H1 (cell line): ENCODE results near the gene POLR2J. TPM values are rescaled to one million over a fixed set of nuclear protein-coding genes. Genes with fewer than 3 reads are reported as not detected.

Experiments used
- CTCF ChIA-PET: fragments of 300-600 bp; sonication (Branson Sonifier 250); formaldehyde crosslinking; loops from one replicate; lab custom pipeline; 2021; ENCODE audit not compliant: partially characterized antibody; lab: Charles Lee
- POLR2A ChIA-PET: fragments of 300-600 bp; sonication (Branson Sonifier 250); formaldehyde crosslinking; loops from one replicate; lab custom pipeline; 2021; ENCODE audit warnings: inconsistent platforms; ENCODE audit not compliant: partially characterized antibody; lab: Charles Lee
- DNase-seq, 2 experiments: peaks; one replicate each; pipeline versions ENCODE4 v3.0.0 to v3.0.0-alpha.2; 2010 to 2022; ENCODE audit warnings: low spot score in 2 of 2, low read depth in 1 of 2, mixed read lengths in 1 of 2
- FAIRE-seq: peaks from 2 replicates; lab custom pipeline; 2011; peaks lifted over from hg19 to GRCh38; lab: Jason Lieb, UNC
- H2AFZ ChIP-seq: 2 replicates; pipeline ENCODE4 v1.8.1; 2012; ENCODE audit warnings: low read length, inconsistent platforms
- H2AK5ac ChIP-seq: 2 replicates; pipeline ENCODE4 v1.6.1; 2013; ENCODE audit warnings: low read depth, low read length
- H2BK120ac ChIP-seq: replicated peaks from 2 replicates; pipeline ENCODE3; 2013; ENCODE audit warnings: low read depth, low read length, inconsistent platforms
- H2BK12ac ChIP-seq: 2 replicates; pipeline ENCODE4 v1.6.1; 2013; ENCODE audit warnings: low read depth, low read length
- H2BK15ac ChIP-seq: 2 replicates; pipeline ENCODE4 v1.6.1; 2013; ENCODE audit warnings: low read length
- H2BK20ac ChIP-seq: 2 replicates; pipeline ENCODE4 v1.6.1; 2013; ENCODE audit warnings: low read length
- H2BK5ac ChIP-seq: 2 replicates; pipeline ENCODE4 v1.6.1; 2013; ENCODE audit warnings: low read depth, low read length
- H3K14ac ChIP-seq: 2 replicates; pipeline ENCODE4 v1.6.1; 2013; ENCODE audit warnings: inconsistent platforms; ENCODE audit not compliant: insufficient read length
- H3K18ac ChIP-seq: 2 replicates; pipeline ENCODE4 v1.6.1; 2013; ENCODE audit warnings: low read length; ENCODE audit errors: extremely low read depth
- H3K23ac ChIP-seq: 2 replicates; pipeline ENCODE4 v1.6.1; 2013; ENCODE audit warnings: inconsistent platforms; ENCODE audit not compliant: insufficient read length
- H3K23me2 ChIP-seq: 2 replicates; pipeline ENCODE4 v1.6.1; 2013; ENCODE audit warnings: low read depth, low read length
- H3K27ac ChIP-seq: 2 replicates; pipeline ENCODE4 v1.6.1; 2011; ENCODE audit warnings: low read depth, low read length, inconsistent platforms
- H3K27me3 ChIP-seq, 4 experiments: replicated peaks in 1 of 4; 1 replicate in 1 of 4; 2 replicates in 3 of 4; pipeline versions ENCODE4 v1.6.1 to v1.8.1; 2011 to 2013; ENCODE audit warnings: low read length in 3 of 4, mild to moderate bottlenecking in 3 of 4, inconsistent platforms in 2 of 4, mixed read lengths in 2 of 4, moderate library complexity in 1 of 4; ENCODE audit not compliant: control insufficient read depth in 3 of 4, insufficient read depth in 3 of 4; ENCODE audit errors: extremely low read depth in 1 of 4
- H3K36me3 ChIP-seq, 4 experiments: 2 replicates each; pipeline versions ENCODE4 v1.6.1 to v1.8.1; 2011 to 2013; ENCODE audit warnings: mild to moderate bottlenecking in 4 of 4, low read length in 3 of 4, moderate library complexity in 2 of 4, control low read depth in 1 of 4, inconsistent platforms in 1 of 4; ENCODE audit not compliant: insufficient read depth in 4 of 4, control insufficient read depth in 2 of 4
- H3K4ac ChIP-seq: replicated peaks from 2 replicates; pipeline ENCODE3; 2013; ENCODE audit warnings: low read length, low read depth, mixed read lengths, inconsistent platforms; ENCODE audit not compliant: insufficient read length
- H3K4me1 ChIP-seq, 4 experiments: replicated peaks in 1 of 4; 1 replicate in 1 of 4; 2 replicates in 3 of 4; pipeline versions ENCODE4 v1.6.1 to v1.8.1; 2011 to 2013; ENCODE audit warnings: low read length in 3 of 4, inconsistent platforms in 2 of 4, mixed read lengths in 1 of 4; ENCODE audit not compliant: insufficient read depth in 4 of 4, control insufficient read depth in 3 of 4
- H3K4me2 ChIP-seq, 2 experiments: 2 replicates each; pipeline versions ENCODE4 v1.6.1 to v1.8.1; 2011 to 2013; ENCODE audit warnings: low read depth in 2 of 2, low read length in 2 of 2, control low read depth in 1 of 2, inconsistent platforms in 1 of 2, mild to moderate bottlenecking in 1 of 2; ENCODE audit not compliant: insufficient read depth in 1 of 2
- H3K4me3 ChIP-seq, 4 experiments: fragments of 200-600, 300-600 bp in 1 of 4; sonication (generic), shearing (Covaris generic), sonication (Bioruptor Twin) in 1 of 4; 2 replicates each; pipeline versions ENCODE4 v1.5.1 to v1.8.1; 2011 to 2016; ENCODE audit warnings: low read length in 4 of 4, low read depth in 3 of 4, control low read depth in 2 of 4, inconsistent platforms in 2 of 4, mild to moderate bottlenecking in 2 of 4, mixed read lengths in 1 of 4, moderate library complexity in 1 of 4; ENCODE audit not compliant: insufficient read depth in 2 of 4; ENCODE audit errors: extremely low read depth in 1 of 4
- H3K56ac ChIP-seq: replicated peaks from 2 replicates; pipeline ENCODE3; 2013; ENCODE audit warnings: low read depth, mild to moderate bottlenecking, mixed read lengths, low read length, inconsistent platforms; ENCODE audit not compliant: insufficient read length
- H3K79me1 ChIP-seq: 2 replicates; pipeline ENCODE4 v1.6.1; 2013; ENCODE audit warnings: low read depth, low read length, control low read depth
- H3K79me2 ChIP-seq, 2 experiments: 2 replicates each; pipeline versions ENCODE4 v1.6.1 to v1.8.1; 2012 to 2013; ENCODE audit warnings: low read length in 2 of 2, mild to moderate bottlenecking in 2 of 2, inconsistent platforms in 1 of 2; ENCODE audit not compliant: insufficient read depth in 2 of 2, control insufficient read depth in 1 of 2
- H3K9ac ChIP-seq, 4 experiments: replicated peaks in 1 of 4; 1 replicate in 1 of 4; 2 replicates in 3 of 4; pipeline versions ENCODE4 v1.6.1 to v1.8.1; 2011 to 2013; ENCODE audit warnings: low read depth in 3 of 4, low read length in 3 of 4, control low read depth in 2 of 4, mild to moderate bottlenecking in 2 of 4, moderate library complexity in 2 of 4, inconsistent platforms in 1 of 4; ENCODE audit errors: extremely low read depth in 1 of 4
- H3K9me3 ChIP-seq, 2 experiments: 2 replicates each; pipeline versions ENCODE4 v1.6.1 to v1.8.1; 2012 to 2013; ENCODE audit warnings: mild to moderate bottlenecking in 2 of 2, moderate library complexity in 2 of 2, control low read depth in 1 of 2, inconsistent platforms in 1 of 2, low read depth in 1 of 2, low read length in 1 of 2, mixed read lengths in 1 of 2; ENCODE audit not compliant: insufficient read depth in 2 of 2
- H4K20me1 ChIP-seq, 2 experiments: replicated peaks in 1 of 2; 2 replicates each; pipeline versions ENCODE3 to v1.8.1; 2011 to 2013; ENCODE audit warnings: inconsistent platforms in 2 of 2, low read length in 2 of 2, mild to moderate bottlenecking in 1 of 2; ENCODE audit not compliant: insufficient read depth in 2 of 2, control insufficient read depth in 1 of 2
- H4K5ac ChIP-seq: 2 replicates; pipeline ENCODE4 v1.6.1; 2013; ENCODE audit warnings: low read length, low read depth, mixed read lengths, inconsistent platforms; ENCODE audit not compliant: insufficient read length
- H4K8ac ChIP-seq: 2 replicates; pipeline ENCODE4 v1.8.0; 2013; ENCODE audit warnings: mild to moderate bottlenecking, moderate library complexity, low read length, inconsistent platforms; ENCODE audit not compliant: insufficient read depth; ENCODE audit errors: extremely low read depth
- H4K91ac ChIP-seq: replicated peaks from 2 replicates; pipeline ENCODE3; 2013; ENCODE audit warnings: low read length, mixed read lengths, inconsistent platforms; ENCODE audit not compliant: insufficient read length
- CHD2 ChIP-seq: IDR thresholded peaks from 2 replicates; pipeline ENCODE4 v1.6.1; 2012; ENCODE audit warnings: low read length, improper control_type of control experiment
- EP300 ChIP-seq, 2 experiments: IDR thresholded peaks; 1 replicate in 1 of 2; 2 replicates in 1 of 2; pipeline ENCODE4 v1.6.1; 2011 to 2012; ENCODE audit warnings: low read depth in 2 of 2, low read length in 2 of 2, mild to moderate bottlenecking in 2 of 2, borderline replicate concordance in 1 of 2, inconsistent platforms in 1 of 2, moderate library complexity in 1 of 2
- NRF1 ChIP-seq: IDR thresholded peaks from 2 replicates; pipeline ENCODE4 v1.6.1; 2011; ENCODE audit warnings: mild to moderate bottlenecking, low read depth, low read length, improper control_type of control experiment
- POU5F1 ChIP-seq: IDR thresholded peaks from 2 replicates; pipeline ENCODE4 v1.6.1; 2011; ENCODE audit warnings: low read depth, mild to moderate bottlenecking, low read length, moderate library complexity
- RFX5 ChIP-seq: IDR thresholded peaks from 2 replicates; pipeline ENCODE4 v1.6.1; 2011; ENCODE audit warnings: low read depth, low read length, improper control_type of control experiment, borderline replicate concordance
- RXRA ChIP-seq: IDR thresholded peaks from 2 replicates; pipeline ENCODE4 v1.6.1; 2011; ENCODE audit warnings: low read depth, mild to moderate bottlenecking, low read length, moderate library complexity; ENCODE audit not compliant: insufficient read depth
- SP1 ChIP-seq: IDR thresholded peaks from 2 replicates; pipeline ENCODE4 v1.6.1; 2011; ENCODE audit warnings: low read depth, low read length
- WGBS, 2 experiments: shearing (Covaris generic) in 1 of 2; methylation state at CpG; one replicate each; pipeline versions ENCODE4 v1.1.6 to v1.1.7; 2013 to 2015; ENCODE audit warnings: low lambda C conversion rate in 2 of 2, mixed read lengths in 2 of 2, inconsistent platforms in 1 of 2, low coverage in 1 of 2, missing lambda C conversion rate in 1 of 2; ENCODE audit not compliant: insufficient replicate concordance in 2 of 2, insufficient coverage in 1 of 2, insufficient read length in 1 of 2; ENCODE audit errors: extremely low coverage in 1 of 2, missing lambda C conversion rate in 1 of 2; 5-methylcytosine and 5-hydroxymethylcytosine counted together
- polyA plus RNA-seq, 7 experiments: library from polyadenylated mRNA; depleted of rRNA in 3 of 7; stranded (reverse) in 5 of 7; unstranded in 2 of 7; fragments of >200 nt in 5 of 7; fragments of 200-250 nt in 2 of 7; gene quantifications; 1 replicate in 5 of 7; 2 replicates in 1 of 7; 4 replicates in 1 of 7; pipeline versions ENCODE4 v1.2.1 to v1.2.3, GENCODE V29; 2011 to 2013; ENCODE audit warnings: missing spikeins in 2 of 7, mixed read lengths in 2 of 7
- total RNA-seq: library from RNA; stranded (reverse); fragmentation: NEBNext Ultra II Directional; extraction: Animal tissue kit (Norgen Biotek cat#: 25700); gene quantifications from 2 replicates; pipeline ENCODE4 v1.2.1, GENCODE V29; 2021

POLR2J gene
- total and polyA plus RNA-seq, 2 of the 8 experiments (the other 6 are each of a cell fraction or from before 2014, with no cell fraction given), result 54.1 to 113 TPM

DNA sequence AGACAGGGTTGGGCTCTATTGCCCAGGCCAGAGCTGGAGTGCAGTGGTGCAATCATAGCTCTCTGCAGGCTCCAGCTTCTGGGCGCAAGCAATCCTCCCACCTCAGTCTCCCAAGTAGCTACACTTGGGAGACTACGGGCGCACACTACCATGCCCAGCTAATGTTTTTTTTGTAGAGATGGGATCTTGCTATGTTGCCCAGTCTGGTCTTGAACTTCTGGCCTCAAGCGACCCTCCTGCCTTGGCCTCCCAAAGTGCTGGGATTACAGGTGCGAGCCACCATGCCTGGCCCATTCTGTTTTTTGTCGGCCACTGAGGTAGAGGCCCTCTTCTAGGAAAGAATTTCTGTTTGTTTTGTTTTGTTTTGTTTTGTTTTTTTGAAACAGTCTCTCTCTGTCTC, 26.3 kb downstream of the POLR2J start:
- Histone ChIP-seq H3K14ac (no peak overlapping the region), H3K79me2 (no peaks in the 10 kb centered on the region), H3K4me2 (no peak overlapping the region), H2AFZ (no peak overlapping the region), H3K9me3 (no peaks in the 10 kb centered on the region), H2BK5ac (no peak overlapping the region), H3K27me3 (no peaks in the 10 kb centered on the region; a peak in 1 of 7 replicates), H3K9ac (no peak overlapping the region), H3K27ac (no peak overlapping the region), H2BK15ac (no peak overlapping the region), H2BK20ac (no peak overlapping the region), H3K36me3 (peaks cover 0 to 11% (median 7%) of the 10 kb centered on the region in 4 experiments; a peak in 5 of 8 replicates), H3K79me1 (no peaks in the 10 kb centered on the region), H3K4ac (no peak overlapping the region), H4K20me1 (no peaks in the 10 kb centered on the region), H4K8ac (no peak overlapping the region), H2BK120ac (no peak overlapping the region), H3K23ac (no peak overlapping the region), H4K91ac (no peak overlapping the region), H2AK5ac (no peak overlapping the region), H3K23me2 (no peaks in the 10 kb centered on the region; the same call in 1 of the 2 replicates), H4K5ac (no peak overlapping the region), H2BK12ac (no peak overlapping the region), H3K4me3 (no peak overlapping the region), H3K18ac (no peak overlapping the region), H3K4me1 (peaks cover 0 to 3% (median 0%) of the 10 kb centered on the region in 4 experiments; a peak in 2 of 7 replicates), H3K56ac (no peak overlapping the region)
- DNase-seq, result no peak
- no peak for FAIRE-seq
- WGBS, 2 experiments, result 82% methylated on average over 6 of the region's 6 CpGs; no CpG with 5 or more reads in 1 of the 2 experiments
- POLR2A ChIA-PET, result interaction anchor here (0.7 to 3.8 kb wide), 8 partner anchors 8 to 53 kb away, joined by 3 to 25 read pairs (median 5); no protein-coding TSS in a partner anchor
- TF ChIP-seq RXRA (no peak), NRF1 (no peak), EP300 (IDR thresholded peaks at IDR 0.05; ENCODE audit: borderline replicate concordance in 1 of 2, low read depth in 2 of 2, low read length in 2 of 2) (no peak), RFX5 (no peak), SP1 (no peak), POU5F1 (no peak), CHD2 (no peak)
- CTCF ChIA-PET, result interaction anchor here (1.0 to 4.0 kb wide), 8 partner anchors 14 to 54 kb away, joined by 3 to 22 read pairs (median 4); no protein-coding TSS in a partner anchor
